H1 (cell line): ENCODE results near the gene GPC3. TPM values are rescaled to one million over a fixed set of nuclear protein-coding genes. Genes with fewer than 3 reads are reported as not detected.

Source experiments
- CREB1 ChIP-seq: IDR thresholded peaks from 2 replicates; pipeline ENCODE4 v1.6.1; 2012; ENCODE audit warnings: inconsistent platforms
- EZH2 ChIP-seq: fragments of 200-600 bp; sonication (generic); IDR thresholded peaks from 2 replicates; pipeline ENCODE4 v1.7.1; 2012; ENCODE audit warnings: low read depth, mild to moderate bottlenecking, moderate library complexity, low read length, inconsistent platforms; ENCODE audit not compliant: severe bottlenecking
- SAP30 ChIP-seq: fragments of 300-600 bp; sonication (generic); IDR thresholded peaks from 2 replicates; pipeline ENCODE4 v1.7.1; 2012; ENCODE audit warnings: low read length, moderate library complexity, mild to moderate bottlenecking, inconsistent platforms; ENCODE audit not compliant: insufficient read depth, insufficient replicate concordance
- SIRT6 ChIP-seq: IDR thresholded peaks from one replicate; pipeline ENCODE4 v1.7.1; 2012; ENCODE audit warnings: low read length, inconsistent platforms
- SRF ChIP-seq: IDR thresholded peaks from 2 replicates; pipeline ENCODE4 v1.6.1; 2011; ENCODE audit warnings: mild to moderate bottlenecking, low read depth, low read length, moderate library complexity
- polyA plus RNA-seq, 7 experiments: library from polyadenylated mRNA; depleted of rRNA in 3 of 7; stranded (reverse) in 5 of 7; unstranded in 2 of 7; fragments of >200 nt in 5 of 7; fragments of 200-250 nt in 2 of 7; gene quantifications; 1 replicate in 5 of 7; 2 replicates in 1 of 7; 4 replicates in 1 of 7; pipeline versions ENCODE4 v1.2.1 to v1.2.3, GENCODE V29; 2011 to 2013; ENCODE audit warnings: missing spikeins in 2 of 7, mixed read lengths in 2 of 7
- total RNA-seq: library from RNA; stranded (reverse); fragmentation: NEBNext Ultra II Directional; extraction: Animal tissue kit (Norgen Biotek cat#: 25700); gene quantifications from 2 replicates; pipeline ENCODE4 v1.2.1, GENCODE V29; 2021
- TF ChIP-seq, protein P1 (sequence below): IDR thresholded peaks from 2 replicates; pipeline ENCODE4 v1.6.1; 2012; ENCODE audit warnings: low read length, inconsistent platforms

The GPC3 gene
- total and polyA plus RNA-seq, 2 of the 8 experiments (the other 6 are each of a cell fraction or from before 2014, with no cell fraction given), result 64.8 to 71.9 TPM

DNA sequence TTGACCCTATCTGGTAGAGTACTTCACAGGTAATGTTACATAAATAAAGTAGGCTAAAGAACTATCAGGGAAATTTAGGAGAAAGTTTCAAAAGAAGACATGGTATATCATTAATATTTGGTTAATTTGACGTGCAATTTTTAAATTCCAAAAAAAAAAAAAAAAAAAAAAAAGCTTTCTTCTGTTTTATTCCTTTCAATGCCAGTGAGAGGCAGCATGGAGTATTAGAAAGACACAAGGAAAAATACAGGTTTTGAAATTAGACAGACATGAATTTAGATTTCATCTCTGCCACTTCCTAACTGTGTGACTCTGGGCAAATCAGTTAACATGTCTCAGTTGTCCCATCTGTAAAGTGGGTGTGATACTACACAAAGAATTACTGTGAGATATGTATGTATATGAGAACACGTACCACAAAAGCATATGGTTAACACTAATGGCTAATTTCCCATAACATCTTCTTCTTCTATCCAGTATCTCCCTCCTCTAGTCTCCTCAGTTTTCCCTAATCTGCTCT lies 132.5 kb downstream of the GPC3 start (continued):
- no peak for TF ChIP-seq CREB1
- TF ChIP-seq, protein P1, sequence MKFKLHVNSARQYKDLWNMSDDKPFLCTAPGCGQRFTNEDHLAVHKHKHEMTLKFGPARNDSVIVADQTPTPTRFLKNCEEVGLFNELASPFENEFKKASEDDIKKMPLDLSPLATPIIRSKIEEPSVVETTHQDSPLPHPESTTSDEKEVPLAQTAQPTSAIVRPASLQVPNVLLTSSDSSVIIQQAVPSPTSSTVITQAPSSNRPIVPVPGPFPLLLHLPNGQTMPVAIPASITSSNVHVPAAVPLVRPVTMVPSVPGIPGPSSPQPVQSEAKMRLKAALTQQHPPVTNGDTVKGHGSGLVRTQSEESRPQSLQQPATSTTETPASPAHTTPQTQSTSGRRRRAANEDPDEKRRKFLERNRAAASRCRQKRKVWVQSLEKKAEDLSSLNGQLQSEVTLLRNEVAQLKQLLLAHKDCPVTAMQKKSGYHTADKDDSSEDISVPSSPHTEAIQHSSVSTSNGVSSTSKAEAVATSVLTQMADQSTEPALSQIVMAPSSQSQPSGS, result no peak
- TF ChIP-seq SAP30, result no peak
- TF ChIP-seq SIRT6, result no peak
- no peak for TF ChIP-seq EZH2
- no peak for TF ChIP-seq SRF
